ENCODE data around the gene CAMSAP3. TPM values are rescaled to one million over a fixed set of nuclear protein-coding genes. Genes with fewer than 3 reads are reported as not detected.

The CAMSAP3 gene
- polyA plus RNA-seq, 1 of the 3 experiments (the other 2 are of a cell fraction), result 0.08 TPM

DNA sequence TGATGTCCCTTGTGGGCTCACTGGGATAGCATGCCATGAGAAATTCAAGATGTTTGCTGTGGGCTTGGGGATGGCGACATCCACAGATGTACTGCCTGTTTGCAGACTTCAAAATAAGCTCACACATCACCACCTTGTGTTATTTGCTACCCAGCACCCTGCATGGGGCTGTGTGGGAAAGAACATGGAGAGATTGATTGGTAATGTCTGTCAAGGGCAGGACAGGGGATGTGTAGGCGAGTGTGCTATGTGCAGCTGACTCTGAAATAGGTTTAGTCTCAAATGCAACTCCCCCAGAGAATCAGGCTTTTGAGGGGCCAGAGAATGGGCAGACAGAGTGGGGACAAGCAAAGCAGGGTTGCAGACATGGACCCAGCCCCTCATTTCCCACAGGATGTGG, 35.4 kb upstream of the CAMSAP3 start:
- Histone ChIP-seq H4K20me1 (ENCODE audit: insufficient read depth) (0 out of 2 replicates have a peak, but pooled peaks cover 3% of the 10 kb centered on the region), H3K27ac (ENCODE audit: low read depth in 2 of 2, low read length in 1 of 2) (no peak overlapping the region), H3K4me3 (ENCODE audit: low read depth in 2 of 2, low read length in 1 of 2) (no peak overlapping the region), H3K9ac (no peak overlapping the region), H3K9me3 (no peaks in the 10 kb centered on the region), H3K4me1 (ENCODE audit: control insufficient read depth in 1 of 2, insufficient read depth in 2 of 2, low read depth in 1 of 2, low read length in 1 of 2) (no peaks in the 10 kb centered on the region), H3K36me3 (replicated peaks in 1 of 2; ENCODE audit: control insufficient read depth in 1 of 2, insufficient read depth in 2 of 2, low read length in 1 of 2) (peaks cover 31 to 37% of the 10 kb centered on the region in 2 experiments), H3K9me2 (no peaks in the 10 kb centered on the region), H3F3A (replicated peaks; ENCODE audit: insufficient read depth) (no peaks in the 10 kb centered on the region), H3K79me2 (ENCODE audit: insufficient read depth) (no peaks in the 10 kb centered on the region), H2AFZ (ENCODE audit: low read depth) (no peak overlapping the region), H3K27me3 (ENCODE audit: insufficient read depth) (no peaks in the 10 kb centered on the region), H3K4me2 (no peak overlapping the region)
- ChIA-PET CTCF (interaction anchor here (1.5 to 4.1 kb wide), 2 partner anchors 8 to 120 kb away, joined by 6 to 28 read pairs; partner anchors contain the start of gene TRAPPC5), POLR2A (no interaction called here)
- WGBS (ENCODE audit: low lambda C conversion rate), result 90% methylated on average over 2 of the region's 2 CpGs
- TF ChIP-seq, protein P1, sequence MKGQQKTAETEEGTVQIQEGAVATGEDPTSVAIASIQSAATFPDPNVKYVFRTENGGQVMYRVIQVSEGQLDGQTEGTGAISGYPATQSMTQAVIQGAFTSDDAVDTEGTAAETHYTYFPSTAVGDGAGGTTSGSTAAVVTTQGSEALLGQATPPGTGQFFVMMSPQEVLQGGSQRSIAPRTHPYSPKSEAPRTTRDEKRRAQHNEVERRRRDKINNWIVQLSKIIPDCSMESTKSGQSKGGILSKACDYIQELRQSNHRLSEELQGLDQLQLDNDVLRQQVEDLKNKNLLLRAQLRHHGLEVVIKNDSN (IDR thresholded peaks at IDR 0.05; ENCODE audit: borderline replicate concordance, low read depth), result no peak
- TF ChIP-seq, protein P2, sequence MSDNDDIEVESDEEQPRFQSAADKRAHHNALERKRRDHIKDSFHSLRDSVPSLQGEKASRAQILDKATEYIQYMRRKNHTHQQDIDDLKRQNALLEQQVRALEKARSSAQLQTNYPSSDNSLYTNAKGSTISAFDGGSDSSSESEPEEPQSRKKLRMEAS (IDR thresholded peaks at IDR 0.05; ENCODE audit: low read depth), result no peak
- no peak for TF ChIP-seq FOXM1 (IDR thresholded peaks at IDR 0.05; ENCODE audit: low read depth)
- no peak for TF ChIP-seq YY1 (IDR thresholded peaks at IDR 0.05; ENCODE audit: low read depth)
- TF ChIP-seq RXRA (IDR thresholded peaks at IDR 0.05; ENCODE audit: borderline replicate concordance, low read depth), result no peak
- TF ChIP-seq, protein P3, sequence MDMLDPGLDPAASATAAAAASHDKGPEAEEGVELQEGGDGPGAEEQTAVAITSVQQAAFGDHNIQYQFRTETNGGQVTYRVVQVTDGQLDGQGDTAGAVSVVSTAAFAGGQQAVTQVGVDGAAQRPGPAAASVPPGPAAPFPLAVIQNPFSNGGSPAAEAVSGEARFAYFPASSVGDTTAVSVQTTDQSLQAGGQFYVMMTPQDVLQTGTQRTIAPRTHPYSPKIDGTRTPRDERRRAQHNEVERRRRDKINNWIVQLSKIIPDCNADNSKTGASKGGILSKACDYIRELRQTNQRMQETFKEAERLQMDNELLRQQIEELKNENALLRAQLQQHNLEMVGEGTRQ (IDR thresholded peaks at IDR 0.05; ENCODE audit: borderline replicate concordance, low read depth, low read length), result no peak
- no peak for TF ChIP-seq RAD21 (IDR thresholded peaks at IDR 0.05; ENCODE audit: low read length)
- DNase-seq, result no peak

DNA sequence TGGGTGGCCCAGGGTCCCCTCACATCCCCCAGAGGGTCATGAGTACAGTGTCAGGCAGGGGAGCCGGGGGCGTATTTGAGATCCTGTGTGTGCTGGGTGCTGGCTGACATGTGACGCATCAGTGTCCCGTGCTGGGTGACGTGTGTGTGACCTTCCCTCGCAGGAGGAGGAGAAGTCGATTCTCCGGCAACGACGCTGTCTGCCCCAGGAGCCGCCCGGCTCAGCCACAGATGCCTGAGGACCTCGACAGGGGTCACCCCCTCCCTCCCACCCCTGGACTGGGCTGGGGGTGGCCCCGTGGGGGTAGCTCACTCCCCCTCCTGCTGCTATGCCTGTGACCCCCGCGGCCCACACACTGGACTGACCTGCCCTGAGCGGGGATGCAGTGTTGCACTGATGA, 34.3 kb upstream of the CAMSAP3 start:
- DNase-seq, result no peak
- no peaks in the 10 kb centered on the region for H3F3A ChIP-seq (replicated peaks; ENCODE audit: insufficient read depth)
- CTCF ChIA-PET, result interaction anchor here (0.8 to 1.9 kb wide), 2 partner anchors 120 to 238 kb away, joined by 3 to 7 read pairs; partner anchors contain the start of gene TRAPPC5
- no peaks in the 10 kb centered on the region for H3K27me3 ChIP-seq (ENCODE audit: insufficient read depth)
- H3K79me2 ChIP-seq (ENCODE audit: insufficient read depth), result no peaks in the 10 kb centered on the region
- H2AFZ ChIP-seq (ENCODE audit: low read depth), result no peak overlapping the region
- WGBS (ENCODE audit: low lambda C conversion rate), result 91% methylated on average over 13 of the region's 17 CpGs
- peaks cover 29 to 32% of the 10 kb centered on the region in 2 experiments for H3K36me3 ChIP-seq (replicated peaks in 1 of 2; ENCODE audit: control insufficient read depth in 1 of 2, insufficient read depth in 2 of 2, low read length in 1 of 2)
- H3K4me2 ChIP-seq, result no peak overlapping the region
- no peaks in the 10 kb centered on the region for H3K9me2 ChIP-seq
- POLR2A ChIA-PET, result no interaction called here
- H4K20me1 ChIP-seq (ENCODE audit: insufficient read depth), result 0 out of 2 replicates have a peak, but pooled peaks cover 3% of the 10 kb centered on the region
- H3K4me1 ChIP-seq (ENCODE audit: control insufficient read depth in 1 of 2, insufficient read depth in 2 of 2, low read depth in 1 of 2, low read length in 1 of 2), result no peaks in the 10 kb centered on the region
- H3K27ac ChIP-seq (ENCODE audit: low read depth in 2 of 2, low read length in 1 of 2), result no peak overlapping the region
- TF ChIP-seq TAF1 (IDR thresholded peaks at IDR 0.05; ENCODE audit: borderline replicate concordance, low read depth, low read length) (no peak), FOXM1 (IDR thresholded peaks at IDR 0.05; ENCODE audit: low read depth) (no peak), GABPA (IDR thresholded peaks at IDR 0.05; ENCODE audit: low read depth) (no peak), FOSL2 (IDR thresholded peaks at IDR 0.05; ENCODE audit: borderline replicate concordance, low read depth) (no peak), RCOR1 (IDR thresholded peaks at IDR 0.05; ENCODE audit: low read length) (no peak), JUND (IDR thresholded peaks at IDR 0.05) (no peak), NFIC (IDR thresholded peaks at IDR 0.05; ENCODE audit: borderline replicate concordance) (no peak)
- TF ChIP-seq, protein P1 (IDR thresholded peaks at IDR 0.05; ENCODE audit: borderline replicate concordance, low read depth), result no peak
- H3K9me3 ChIP-seq, result no peaks in the 10 kb centered on the region
- H3K4me3 ChIP-seq (ENCODE audit: low read depth in 2 of 2, low read length in 1 of 2), result no peak overlapping the region
- H3K9ac ChIP-seq, result no peak overlapping the region

Data from SK-N-SH (cell line).